A673 (cell line): ENCODE results near the gene ABCA7. TPM values are rescaled to one million over a fixed set of nuclear protein-coding genes. Genes with fewer than 3 reads are reported as not detected.

Experiments used
- BruUV-seq: library from RNA; stranded (reverse); fragments of 400-500 nt; replicated peaks from 2 replicates; lab custom pipeline; 2021; lab: Mats Ljungman, UMichigan
- CTCF ChIA-PET: fragments of 300-600 bp; sonication (Branson Sonifier 250); formaldehyde crosslinking; loops from one replicate; lab custom pipeline; 2022; ENCODE audit warnings: antibody characterized with exemption; lab: Charles Lee
- POLR2A ChIA-PET: fragments of 300-600 bp; sonication (Branson Sonifier 250); formaldehyde crosslinking; loops from one replicate; lab custom pipeline; 2022; ENCODE audit warnings: antibody characterized with exemption; ENCODE audit not compliant: low non-redundant PET; lab: Charles Lee
- DNase-seq: peaks from one replicate; pipeline ENCODE4 v3.0.0-alpha.2; 2015; ENCODE audit warnings: low spot score
- H3K27ac ChIP-seq: fragments of 200-600 bp; sonication (generic); 2 replicates; pipeline ENCODE4 v1.5.1; 2016; ENCODE audit warnings: mixed run types, low read depth, mild to moderate bottlenecking, mixed read lengths, antibody characterized with exemption, low read length; ENCODE audit not compliant: poor library complexity, severe bottlenecking
- H3K27me3 ChIP-seq: fragments of 200-600 bp; sonication (generic); replicated peaks from 2 replicates; pipeline ENCODE4 v1.6.1; 2017; ENCODE audit warnings: mixed run types, low read depth, mild to moderate bottlenecking, mixed read lengths, antibody characterized with exemption, low read length; ENCODE audit not compliant: insufficient read depth, poor library complexity
- H3K36me3 ChIP-seq: fragments of 200-600 bp; sonication (generic); 2 replicates; pipeline ENCODE4 v1.6.1; 2016; ENCODE audit warnings: mixed run types, mild to moderate bottlenecking, mixed read lengths, antibody characterized with exemption, low read length; ENCODE audit not compliant: insufficient read depth, poor library complexity, severe bottlenecking
- H3K4me1 ChIP-seq: fragments of 200-600 bp; sonication (generic); 2 replicates; pipeline ENCODE4 v1.6.1; 2017; ENCODE audit warnings: mixed run types, mild to moderate bottlenecking, mixed read lengths, antibody characterized with exemption, low read length; ENCODE audit not compliant: insufficient read depth, poor library complexity, severe bottlenecking
- H3K4me3 ChIP-seq: fragments of 200-600 bp; sonication (generic); 2 replicates; pipeline ENCODE4 v1.5.1; 2016; ENCODE audit warnings: low read depth, mixed run types, mild to moderate bottlenecking, mixed read lengths, low read length; ENCODE audit not compliant: poor library complexity, severe bottlenecking
- H3K9me3 ChIP-seq: fragments of 200-600 bp; sonication (generic); 2 replicates; pipeline ENCODE4 v1.6.1; 2016; ENCODE audit warnings: mixed run types, low read depth, mild to moderate bottlenecking, mixed read lengths, antibody characterized with exemption, low read length; ENCODE audit not compliant: poor library complexity, severe bottlenecking
- CTCF ChIP-seq: fragments of 300-800, 200-600 bp; sonication (generic); conservative IDR thresholded peaks from 2 replicates; pipeline ENCODE4 v1.5.1; 2017; ENCODE audit warnings: low read depth, mild to moderate bottlenecking, antibody characterized with exemption, low read length, moderate library complexity, mixed read lengths
- EZH2 ChIP-seq: fragments of 200-600 bp; sonication (generic); IDR thresholded peaks from 2 replicates; pipeline ENCODE4 v1.6.1; 2017; ENCODE audit warnings: borderline replicate concordance, low read depth, mild to moderate bottlenecking, mixed read lengths, antibody characterized with exemption, low read length; ENCODE audit not compliant: poor library complexity, severe bottlenecking
- intact Hi-C: fragments of 100-400 bp; cut with micrococcal nuclease; formaldehyde crosslinking; loops from one replicate; pipeline ENCODE4 v1.10.0; 2022; ENCODE audit not compliant: unreplicated experiment
- total RNA-seq: library from RNA; stranded (reverse); gene quantifications from 2 replicates; pipeline ENCODE4 v1.2.3, GENCODE V29; 2021

Gene ABCA7
- total RNA-seq, 1 experiment from 2014 or later = 12.0 TPM

GRCh38 chr19:1006711-1007398 is 33.1 kb upstream of the ABCA7 start:
- H3K36me3 ChIP-seq = peaks cover 24% of the 10 kb centered on the region
- H3K27me3 ChIP-seq = no peaks in the 10 kb centered on the region
- no peak for DNase-seq
- H3K4me3 ChIP-seq = no peak overlapping the region
- peaks cover 16% of the 10 kb centered on the region for H3K4me1 ChIP-seq
- intact Hi-C loops = no loop called here
- BruUV-seq = no TSS peak
- no peak for TF ChIP-seq CTCF
- no peak for TF ChIP-seq EZH2
- no peak overlapping the region for H3K27ac ChIP-seq
- H3K9me3 ChIP-seq = no peaks in the 10 kb centered on the region
- ChIA-PET CTCF (interaction anchor here (0.6 kb wide), 1 partner anchor 106 kb away, joined by 3 read pairs; no protein-coding TSS in a partner anchor), POLR2A (no interaction called here)

- no peak for DNase-seq
- no TSS peak for BruUV-seq
- intact Hi-C loops = no loop called here
- ChIA-PET POLR2A (no interaction called here), CTCF (interaction anchor here (0.6 kb wide), 1 partner anchor 107 kb away, joined by 3 read pairs; no protein-coding TSS in a partner anchor)
- Histone ChIP-seq H3K9me3 (no peaks in the 10 kb centered on the region), H3K27me3 (no peaks in the 10 kb centered on the region), H3K4me3 (no peak overlapping the region), H3K4me1 (peaks cover 16% of the 10 kb centered on the region), H3K27ac (no peak overlapping the region), H3K36me3 (peaks cover 32% of the 10 kb centered on the region)
- TF ChIP-seq CTCF (no peak), EZH2 (no peak)
Observed at GRCh38 chr19:1007399-1008251, 32.3 kb upstream of the ABCA7 start.

GRCh38 chr19:1008268-1009040 is 31.5 kb upstream of the ABCA7 start:
- Histone ChIP-seq H3K36me3 (peaks cover 37% of the 10 kb centered on the region), H3K4me3 (no peak overlapping the region), H3K27ac (peak overlapping the region; percentile 49), H3K27me3 (no peaks in the 10 kb centered on the region), H3K9me3 (no peaks in the 10 kb centered on the region), H3K4me1 (peaks cover 16% of the 10 kb centered on the region)
- POLR2A ChIA-PET = no interaction called here
- CTCF ChIA-PET = no interaction called here
- intact Hi-C loops = no loop called here
- TF ChIP-seq EZH2 (no peak), CTCF (no peak)
- BruUV-seq = no TSS peak
- no peak for DNase-seq
